Calu3 (cell line): ENCODE measurements around the gene TSPAN11. TPM values are rescaled to one million over a fixed set of nuclear protein-coding genes. Genes with fewer than 3 reads are reported as not detected.

Experiments used
- Bru-seq: library from RNA; stranded (reverse); fragments of 400-500 nt; gene quantifications from one replicate; lab custom pipeline; 2021; lab: Mats Ljungman, UMichigan
- BruChase-seq, 2 experiments: library from RNA; stranded (reverse); fragments of 400-500 nt; gene quantifications; one replicate each; lab custom pipeline; 2021; lab: Mats Ljungman, UMichigan
- BruUV-seq: library from RNA; stranded (reverse); fragments of 400-500 nt; replicated peaks from 2 replicates; lab custom pipeline; 2021; lab: Mats Ljungman, UMichigan
- CTCF ChIA-PET: fragments of 300-600 bp; sonication (Branson Sonifier 250); formaldehyde crosslinking; loops from one replicate; lab custom pipeline; 2022; ENCODE audit warnings: antibody characterized with exemption; lab: Charles Lee
- DNase-seq: peaks from one replicate; pipeline ENCODE4 v3.0.0; 2022
- H3K27ac Mint-ChIP-seq: one replicate; pipeline ENCODE4 v1.8.0; 2022; ENCODE audit warnings: mixed read lengths; ENCODE audit not compliant: unreplicated experiment
- H3K27me3 Mint-ChIP-seq: one replicate; pipeline ENCODE4 v1.8.0; 2022; ENCODE audit warnings: mixed read lengths; ENCODE audit not compliant: unreplicated experiment
- H3K36me3 Mint-ChIP-seq: one replicate; pipeline ENCODE4 v1.8.0; 2022; ENCODE audit warnings: mild to moderate bottlenecking, moderate library complexity, mixed read lengths; ENCODE audit not compliant: insufficient read depth, unreplicated experiment
- H3K4me1 Mint-ChIP-seq: one replicate; pipeline ENCODE4 v1.8.0; 2022; ENCODE audit warnings: mild to moderate bottlenecking, low read depth, mixed read lengths; ENCODE audit not compliant: unreplicated experiment
- H3K4me3 Mint-ChIP-seq: one replicate; pipeline ENCODE4 v1.8.0; 2022; ENCODE audit warnings: mild to moderate bottlenecking, low read depth, moderate library complexity, mixed read lengths; ENCODE audit not compliant: unreplicated experiment
- H3K9me3 Mint-ChIP-seq: one replicate; pipeline ENCODE4 v1.8.0; 2022; ENCODE audit warnings: low read depth, mixed read lengths; ENCODE audit not compliant: unreplicated experiment
- intact Hi-C: fragments of 100-400 bp; cut with micrococcal nuclease; formaldehyde crosslinking; loops from one replicate; pipeline ENCODE4 v1.10.0; 2022; ENCODE audit not compliant: unreplicated experiment
- long read RNA-seq: library from polyadenylated mRNA; stranded (forward); transcript quantifications from one replicate; pipeline ENCODE4 v2.0.0, GENCODE V29; 2022
- total RNA-seq: library from RNA; stranded (reverse); gene quantifications from 2 replicates; pipeline ENCODE4 v1.2.3, GENCODE V29; 2022
- TF ChIP-seq, protein P1 (sequence below): fragments of 200-600 bp; IDR thresholded peaks from one replicate; pipeline ENCODE4 v1.8.0; 2022; ENCODE audit warnings: antibody characterized with exemption; ENCODE audit not compliant: unreplicated experiment

Gene TSPAN11
- total RNA-seq (not detected in 2 replicates), Bru-seq, nascent RNA (not detected), BruChase-seq, experiment 1, labeled RNA remaining after a 6-hour chase (percentile 1 among the genes with signal in this experiment), BruChase-seq, experiment 2, labeled RNA remaining after a 2-hour chase (percentile 1 among the genes with signal in this experiment)
- long read RNA-seq, partial matches to known transcripts, result 0 of 1 reads
- long read RNA-seq, other reads (novel, unspliced or antisense), result 1 of 1 reads

DNA sequence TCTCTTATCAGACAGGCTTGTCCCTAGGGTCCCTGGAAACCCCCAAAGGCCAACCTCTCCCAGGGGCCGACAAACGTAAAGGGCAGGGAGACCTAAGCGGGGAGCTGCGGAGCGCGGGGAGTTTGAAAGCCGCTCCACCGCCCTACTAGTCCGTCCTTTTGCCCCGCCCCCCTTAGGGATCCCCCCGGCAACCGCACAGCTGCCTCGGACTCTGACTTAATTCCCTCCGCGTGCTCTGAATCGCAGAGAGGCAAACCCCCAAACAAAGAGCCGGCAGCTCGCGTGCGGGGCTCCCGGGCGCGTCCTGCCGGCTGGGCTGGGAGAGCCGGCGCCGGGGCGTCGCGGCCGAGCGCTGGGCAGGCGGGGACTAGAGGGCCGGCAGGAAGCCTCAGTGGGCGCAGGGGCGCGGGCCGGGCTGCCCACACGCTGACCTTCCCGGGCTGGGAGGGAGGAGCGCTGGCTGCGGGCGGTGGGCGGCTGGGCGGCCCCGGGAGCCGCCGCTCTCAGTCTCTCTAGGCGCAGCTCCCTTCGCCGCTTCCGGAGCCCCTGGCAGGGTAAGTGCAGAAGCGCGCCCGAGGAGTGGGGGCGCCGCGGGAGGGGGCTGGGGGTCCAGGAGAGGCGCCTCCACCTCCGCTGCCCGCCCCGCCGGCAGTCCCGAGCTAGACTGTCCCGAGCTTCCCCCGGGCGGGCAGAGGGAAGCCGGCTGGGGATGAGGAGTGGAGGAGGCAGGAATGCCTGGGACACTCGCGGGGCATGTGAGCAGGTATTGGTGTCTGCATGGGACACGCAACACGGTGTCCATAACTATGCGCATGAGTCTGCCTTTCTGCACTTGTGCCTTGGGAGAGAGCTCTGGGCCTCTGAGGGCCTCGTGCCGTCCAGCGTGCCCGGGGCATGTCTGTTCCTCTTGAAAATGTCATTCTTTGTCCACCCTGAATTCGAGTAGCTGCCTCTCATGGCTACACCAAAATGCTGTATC lies at the start of gene TSPAN11:
Gene TSPAN11 (plus strand): TSS at position 506 of the 979 bp plus-strand sequence. CDS start 27,244 bp downstream, outside the sequence.
- H3K9me3 Mint-ChIP-seq, result no peaks in the 10 kb centered on the region
- no peaks in the 10 kb centered on the region for H3K36me3 Mint-ChIP-seq
- H3K27ac Mint-ChIP-seq, result no peak within 1 kb of the TSS
- no peaks in the 10 kb centered on the region for H3K4me1 Mint-ChIP-seq
- intact Hi-C loops, result no loop called here
- no peak for DNase-seq
- no peak within 1 kb of the TSS for H3K4me3 Mint-ChIP-seq
- peaks cover 88% of the 10 kb centered on the region for H3K27me3 Mint-ChIP-seq
- TF ChIP-seq, protein P1, sequence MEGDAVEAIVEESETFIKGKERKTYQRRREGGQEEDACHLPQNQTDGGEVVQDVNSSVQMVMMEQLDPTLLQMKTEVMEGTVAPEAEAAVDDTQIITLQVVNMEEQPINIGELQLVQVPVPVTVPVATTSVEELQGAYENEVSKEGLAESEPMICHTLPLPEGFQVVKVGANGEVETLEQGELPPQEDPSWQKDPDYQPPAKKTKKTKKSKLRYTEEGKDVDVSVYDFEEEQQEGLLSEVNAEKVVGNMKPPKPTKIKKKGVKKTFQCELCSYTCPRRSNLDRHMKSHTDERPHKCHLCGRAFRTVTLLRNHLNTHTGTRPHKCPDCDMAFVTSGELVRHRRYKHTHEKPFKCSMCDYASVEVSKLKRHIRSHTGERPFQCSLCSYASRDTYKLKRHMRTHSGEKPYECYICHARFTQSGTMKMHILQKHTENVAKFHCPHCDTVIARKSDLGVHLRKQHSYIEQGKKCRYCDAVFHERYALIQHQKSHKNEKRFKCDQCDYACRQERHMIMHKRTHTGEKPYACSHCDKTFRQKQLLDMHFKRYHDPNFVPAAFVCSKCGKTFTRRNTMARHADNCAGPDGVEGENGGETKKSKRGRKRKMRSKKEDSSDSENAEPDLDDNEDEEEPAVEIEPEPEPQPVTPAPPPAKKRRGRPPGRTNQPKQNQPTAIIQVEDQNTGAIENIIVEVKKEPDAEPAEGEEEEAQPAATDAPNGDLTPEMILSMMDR, result no peak
- CTCF ChIA-PET, result interaction anchor here (0.6 kb wide), 1 partner anchor 881 kb away, joined by 3 read pairs; no protein-coding TSS in a partner anchor
- no TSS peak for BruUV-seq

GRCh38 chr12:30877105-30877875 lies 49.3 kb upstream of the TSPAN11 start:
- TF ChIP-seq, protein P1, result no peak
- no TSS peak for BruUV-seq
- Mint-ChIP-seq H3K4me1 (no peaks in the 10 kb centered on the region), H3K27me3 (peaks cover 71% of the 10 kb centered on the region), H3K4me3 (no peak overlapping the region), H3K27ac (no peak overlapping the region), H3K36me3 (no peaks in the 10 kb centered on the region), H3K9me3 (no peaks in the 10 kb centered on the region)
- intact Hi-C loops, result no loop called here
- CTCF ChIA-PET, result no interaction called here
- no peak for DNase-seq

DNA sequence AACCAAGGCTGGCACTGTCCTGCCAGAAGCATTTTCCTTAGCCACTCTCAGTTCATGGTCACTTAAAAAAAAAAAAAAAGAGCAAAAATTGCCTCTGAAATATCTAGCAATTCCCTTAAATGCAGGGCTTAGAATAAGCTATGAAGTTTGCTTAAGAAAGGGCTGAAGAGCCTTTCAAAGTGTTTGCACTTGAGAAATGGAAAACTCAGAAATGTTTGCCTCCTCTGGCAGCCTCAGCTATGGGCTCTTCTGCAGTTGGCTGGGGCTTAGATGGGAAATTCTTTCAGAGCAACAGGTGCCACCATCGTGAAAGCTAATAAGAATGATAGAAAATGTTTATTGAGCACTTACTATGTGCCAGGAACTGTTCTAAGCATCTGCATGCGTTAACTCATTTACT lies 48.5 kb upstream of the TSPAN11 start:
- Mint-ChIP-seq H3K9me3 (no peaks in the 10 kb centered on the region), H3K27ac (no peak overlapping the region), H3K4me3 (no peak overlapping the region), H3K36me3 (no peaks in the 10 kb centered on the region), H3K4me1 (no peaks in the 10 kb centered on the region), H3K27me3 (peaks cover 64% of the 10 kb centered on the region)
- no peak for DNase-seq
- no TSS peak for BruUV-seq
- CTCF ChIA-PET, result no interaction called here
- TF ChIP-seq, protein P1, result no peak
- intact Hi-C loops, result no loop called here

- Mint-ChIP-seq H3K27me3 (peaks cover 60% of the 10 kb centered on the region), H3K9me3 (no peaks in the 10 kb centered on the region), H3K4me3 (no peak overlapping the region), H3K36me3 (no peaks in the 10 kb centered on the region), H3K4me1 (peaks cover 7% of the 10 kb centered on the region), H3K27ac (no peak overlapping the region)
- BruUV-seq, result no TSS peak
- intact Hi-C loops, result no loop called here
- DNase-seq, result no peak
- TF ChIP-seq, protein P1, result no peak
- CTCF ChIA-PET, result no interaction called here
These were observed 46.5 kb upstream of the TSPAN11 start for GRCh38 chr12:30880061-30880460.
